ENCODE measurements around the gene LRRC3C. TPM values are rescaled to one million over a fixed set of nuclear protein-coding genes. Genes with fewer than 3 reads are reported as not detected.
"Not testable (repeated sequence)": the region's sequence is repeated elsewhere in the genome, so short reads cannot be mapped to it uniquely, and the experiment has no call there.

LRRC3C gene
- total RNA-seq, 1 donor from 2014 or later, result not detected

DNA sequence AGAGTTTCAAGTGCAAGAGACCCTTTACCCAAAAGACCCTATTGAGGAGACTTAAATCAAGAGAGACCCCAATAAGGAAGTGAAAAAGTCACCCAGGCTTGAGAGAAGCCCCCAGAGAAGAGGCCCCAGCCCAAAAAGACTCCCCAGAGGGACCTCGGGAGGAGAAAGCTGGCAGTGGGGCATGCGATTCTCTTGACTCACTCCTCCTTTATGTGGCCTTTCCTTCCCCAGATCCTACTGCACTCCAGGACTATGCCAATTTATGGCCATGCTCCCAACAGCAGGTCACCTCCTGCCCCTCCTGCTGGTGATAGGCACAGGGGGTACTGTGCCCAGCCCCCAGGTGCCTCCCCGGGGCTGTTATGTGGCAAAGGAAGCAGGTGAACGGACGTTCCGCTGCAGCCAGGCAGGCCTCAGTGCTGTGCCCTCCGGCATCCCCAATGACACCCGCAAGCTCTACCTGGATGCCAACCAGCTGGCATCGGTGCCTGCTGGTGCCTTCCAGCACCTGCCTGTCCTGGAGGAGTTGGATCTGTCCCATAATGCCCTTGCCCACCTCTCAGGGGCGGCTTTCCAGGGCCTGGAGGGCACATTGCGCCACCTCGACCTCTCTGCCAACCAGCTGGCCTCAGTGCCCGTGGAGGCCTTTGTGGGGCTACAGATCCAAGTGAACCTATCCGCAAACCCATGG is 16.3 kb downstream of the LRRC3C start:
- DNase-seq (ENCODE audit: low spot score), result no peak
- intact Hi-C loops (cut with DNase I), result no loop called here

DNA sequence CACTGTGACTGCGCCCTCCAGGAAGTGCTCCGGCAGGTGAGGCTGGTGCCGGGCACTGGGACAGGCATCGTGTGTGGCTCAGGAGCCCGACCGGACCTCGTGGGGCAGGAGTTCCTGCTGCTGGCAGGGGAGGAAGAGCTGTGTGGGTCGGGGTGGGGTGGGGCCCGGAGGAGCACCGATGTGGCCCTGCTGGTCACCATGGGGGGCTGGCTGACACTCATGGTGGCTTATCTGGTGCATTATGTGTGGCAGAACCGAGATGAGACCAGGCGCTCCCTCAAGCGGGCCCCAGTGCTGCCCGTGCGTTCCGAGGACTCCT is 16.8 kb downstream of the LRRC3C start:
- DNase-seq (ENCODE audit: low spot score), result no peak
- intact Hi-C loops (cut with DNase I), result no loop called here

- DNase-seq (ENCODE audit: low spot score), result no peak
Measured at GRCh38 chr17:39946551-39947330, 19.2 kb downstream of the LRRC3C start.

DNA sequence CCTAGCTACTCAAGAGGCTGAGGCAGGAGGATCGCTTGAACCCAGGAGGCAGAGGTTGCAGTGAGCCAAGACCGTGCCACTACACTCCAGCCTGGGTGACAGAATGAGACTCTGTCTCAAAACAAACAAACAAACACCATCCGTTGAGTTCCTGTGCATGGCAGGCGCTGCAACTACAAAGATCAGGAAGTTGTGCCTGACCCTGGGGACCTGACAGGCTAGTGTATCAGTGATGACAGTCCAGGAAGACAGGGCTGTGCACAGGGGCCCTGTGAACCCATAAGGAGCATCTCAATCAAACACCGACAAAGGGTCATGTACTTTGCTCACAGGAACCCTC is 20.9 kb downstream of the LRRC3C start:
- intact Hi-C loops (cut with DNase I); DNase-seq (ENCODE audit: low spot score): not testable (repeated sequence)

More at GRCh38 chr17:39946551-39947330, 19.2 kb downstream of the LRRC3C start:
- intact Hi-C loops (cut with DNase I), result no loop called here

GRCh38 chr17:39949028-39949427 is 21.5 kb downstream of the LRRC3C start:
- DNase-seq (ENCODE audit: low spot score), result no peak
- intact Hi-C loops (cut with DNase I), result no loop called here

DNA sequence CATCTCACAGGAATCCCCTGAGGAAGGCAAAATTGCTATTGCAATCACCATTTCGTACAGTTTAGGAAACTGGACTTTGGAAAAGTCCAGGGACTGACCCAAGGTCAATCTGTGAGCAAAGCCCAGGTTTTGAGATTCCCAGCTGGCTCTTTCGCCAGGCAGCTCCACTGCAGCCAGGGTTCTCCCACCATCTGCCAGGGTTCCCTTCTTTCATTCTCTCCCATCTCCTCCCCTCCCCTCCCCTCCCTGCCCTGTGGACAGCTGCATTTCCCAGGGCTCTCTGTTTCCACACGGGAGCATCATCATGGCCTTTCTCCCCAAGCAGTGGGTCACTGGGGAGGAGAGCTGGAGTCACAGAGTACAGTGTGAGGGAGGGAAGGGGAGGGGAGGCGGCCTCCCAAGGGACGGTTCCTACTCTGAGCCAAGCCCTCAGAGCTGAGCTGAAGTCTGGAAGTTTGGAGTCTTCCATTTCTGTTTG is 23.4 kb downstream of the LRRC3C start:
- intact Hi-C loops (cut with DNase I), result no loop called here
- DNase-seq (ENCODE audit: low spot score), result no peak

GRCh38 chr17:39951924-39952679 is 24.6 kb downstream of the LRRC3C start:
- intact Hi-C loops (cut with DNase I), result loop anchor here (2.0 kb wide), 2 partner anchors 25 to 29 kb away; partner anchors contain the start of genes LRRC3C, ORMDL3 and PSMD3
- DNase-seq (ENCODE audit: low spot score), result no peak

GRCh38 chr17:39952680-39953470 is 25.3 kb downstream of the LRRC3C start:
- peak; percentile 100 for DNase-seq (ENCODE audit: low spot score)
- intact Hi-C loops (cut with DNase I), result loop anchor here (2.0 kb wide), 2 partner anchors 26 to 28 kb away; partner anchors contain the start of genes LRRC3C, ORMDL3 and PSMD3

GRCh38 chr17:39953471-39953888 is 25.9 kb downstream of the LRRC3C start:
- intact Hi-C loops (cut with DNase I), result loop anchor here (2.0 kb wide), 2 partner anchors 27 kb away; partner anchors contain the start of genes LRRC3C, ORMDL3 and PSMD3
- no peak for DNase-seq (ENCODE audit: low spot score)

GRCh38 chr17:39954876-39955275 is 27.3 kb downstream of the LRRC3C start:
- DNase-seq (ENCODE audit: low spot score), result no peak
- intact Hi-C loops (cut with DNase I), result no loop called here

DNA sequence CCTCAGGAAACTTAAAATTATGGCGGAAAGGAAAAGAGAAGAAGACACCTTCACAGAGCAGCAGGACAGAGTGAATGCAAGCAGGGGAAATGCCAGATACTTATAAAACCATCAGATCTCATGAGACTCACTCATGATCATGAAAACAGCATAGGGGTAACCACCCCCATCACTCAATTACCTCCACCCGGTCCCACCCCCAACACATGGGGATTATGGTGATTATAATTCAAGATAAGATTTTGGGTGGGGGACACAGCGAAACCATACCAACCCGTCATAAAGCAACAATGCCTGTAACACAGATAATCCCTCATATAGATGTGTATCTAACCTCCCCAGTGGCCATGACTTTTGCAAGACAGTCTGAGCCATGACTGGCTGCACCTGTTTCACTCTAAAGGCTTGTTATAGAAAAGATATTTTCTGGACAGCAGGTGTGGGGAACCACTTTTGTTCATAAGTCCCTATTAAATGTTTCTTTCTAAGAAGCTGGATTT is 28.2 kb downstream of the LRRC3C start:
- intact Hi-C loops (cut with DNase I), result no loop called here
- no peak for DNase-seq (ENCODE audit: low spot score)

DNA sequence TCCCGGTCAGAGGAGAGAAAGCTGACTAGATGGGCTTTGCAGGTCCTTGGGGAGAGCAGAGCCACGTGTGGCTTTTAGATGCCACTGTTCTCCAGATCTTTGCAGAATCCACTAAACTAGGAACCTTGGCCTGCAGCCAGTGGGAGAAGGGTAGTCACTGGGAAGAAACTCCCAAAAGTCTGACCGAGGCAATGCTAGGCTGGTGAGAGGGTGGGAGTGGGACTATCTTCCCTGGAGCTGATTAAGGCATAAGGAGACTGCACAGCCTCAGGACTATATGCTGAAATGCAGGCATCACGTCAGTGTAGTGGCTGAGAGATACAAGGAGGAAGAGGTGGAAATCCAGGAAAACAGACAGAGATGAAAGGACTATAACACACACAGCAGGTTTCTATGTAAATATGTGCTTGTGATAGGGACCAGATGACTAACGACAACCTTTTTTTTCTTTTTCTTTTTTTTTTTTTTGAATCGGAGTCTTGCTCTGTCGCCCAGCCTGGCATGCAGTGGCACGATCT is 33.1 kb downstream of the LRRC3C start:
- no peak for DNase-seq (ENCODE audit: low spot score)
- intact Hi-C loops (cut with DNase I), result no loop called here

DNA sequence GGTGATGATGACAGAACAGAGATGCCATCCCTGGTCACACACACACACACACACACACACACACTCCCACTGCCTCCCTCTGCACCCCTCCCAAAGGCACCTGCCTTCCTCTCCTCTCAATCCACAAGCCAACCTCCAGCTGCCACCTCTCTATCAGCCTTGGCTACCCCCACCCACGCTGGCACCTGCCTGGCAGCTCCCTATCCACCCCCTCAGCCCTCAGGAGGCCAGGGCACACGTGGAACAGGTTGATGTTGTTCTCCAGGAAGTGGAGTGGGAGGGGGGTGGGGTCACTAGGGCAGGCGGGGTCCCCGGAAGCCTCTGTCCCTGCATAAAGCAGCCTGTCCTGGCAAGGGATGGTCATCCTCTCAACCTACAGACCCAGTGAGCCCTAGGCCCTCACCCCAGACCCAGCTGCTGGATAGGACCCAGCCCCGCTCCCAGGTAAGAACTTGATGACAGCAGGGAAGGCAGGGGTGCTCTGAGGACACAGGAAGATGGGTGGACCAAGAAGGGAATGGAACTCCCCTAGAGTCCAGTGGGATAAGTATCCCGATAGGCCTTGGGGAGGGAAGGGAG is 35.2 kb downstream of the LRRC3C start, which contains the start of gene GSDMA:
Gene GSDMA, plus strand, starts transcription at position 363 of the 579 bp plus-strand sequence. CDS start 2,684 bp downstream, outside the sequence.
- DNase-seq (ENCODE audit: low spot score), result no peak
- intact Hi-C loops (cut with DNase I), result no loop called here

DNA sequence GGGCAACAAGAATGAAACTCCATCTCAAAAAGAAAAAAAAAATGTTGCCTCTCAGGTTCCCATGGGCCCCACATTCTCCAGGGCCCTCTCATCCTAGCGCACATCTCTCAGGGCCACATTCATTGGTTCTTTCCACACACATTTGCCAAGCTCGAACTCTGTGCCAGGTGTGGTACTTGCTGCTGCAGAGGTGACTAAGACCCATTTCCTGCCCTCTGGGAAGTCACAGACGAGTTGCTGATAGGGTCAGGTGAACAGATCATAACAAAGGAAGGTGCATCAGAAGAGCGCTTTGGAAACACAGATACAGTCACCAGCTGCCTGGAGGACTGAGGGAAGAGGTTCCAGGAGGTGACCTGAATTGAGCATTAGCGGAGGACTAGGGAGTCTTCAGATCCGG is 36.3 kb downstream of the LRRC3C start:
- intact Hi-C loops (cut with DNase I), result no loop called here
- no peak for DNase-seq (ENCODE audit: low spot score)

GRCh38 chr17:39965017-39965699 is 37.6 kb downstream of the LRRC3C start:
- intact Hi-C loops (cut with DNase I), result no loop called here
- DNase-seq (ENCODE audit: low spot score), result no peak

GRCh38 chr17:39966771-39967170 is 39.2 kb downstream of the LRRC3C start:
- intact Hi-C loops (cut with DNase I), result no loop called here

DNA sequence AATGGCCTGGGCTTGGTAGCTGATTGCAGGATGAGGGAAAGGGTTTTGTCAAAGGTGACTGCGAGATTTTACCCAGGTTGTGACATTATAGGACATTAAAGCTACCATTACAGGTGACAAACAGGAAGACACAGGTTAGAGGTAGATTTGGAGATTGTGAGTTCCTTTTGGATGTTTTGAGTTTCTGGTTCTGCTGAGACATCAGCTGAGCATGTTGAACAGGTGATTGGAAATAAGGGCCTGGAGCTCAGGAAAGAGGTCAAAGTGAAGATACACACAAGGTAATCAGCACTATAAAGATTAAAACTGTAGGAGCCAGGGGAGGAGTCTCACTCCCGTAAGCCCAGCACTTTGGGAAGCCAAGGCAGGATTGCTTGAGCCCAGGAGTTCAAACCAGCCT is 41.2 kb downstream of the LRRC3C start:
- intact Hi-C loops (cut with DNase I), result no loop called here
- DNase-seq (ENCODE audit: low spot score), result no peak

More at GRCh38 chr17:39966771-39967170, 39.2 kb downstream of the LRRC3C start:
- no peak for DNase-seq (ENCODE audit: low spot score)

DNA sequence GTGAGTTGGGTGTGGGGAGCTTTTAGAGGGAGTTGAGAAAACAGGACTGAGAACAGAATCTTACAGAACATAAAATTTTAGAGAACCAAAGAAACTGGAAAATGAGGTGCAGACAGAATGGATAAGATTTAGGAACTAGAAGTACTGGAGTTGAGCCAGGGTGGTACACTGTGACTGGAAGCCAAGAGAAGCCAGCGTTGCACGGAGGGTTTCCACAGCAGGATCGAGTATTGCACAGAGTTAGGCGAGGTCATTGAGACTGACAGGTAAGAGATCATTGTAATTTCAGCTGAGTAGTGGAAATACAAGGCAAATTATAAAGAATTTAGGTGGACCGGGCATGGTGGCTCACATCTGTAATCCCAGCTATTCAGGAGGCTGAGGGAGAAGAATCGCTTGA is 41.8 kb downstream of the LRRC3C start:
- intact Hi-C loops (cut with DNase I), result no loop called here
- no peak for DNase-seq (ENCODE audit: low spot score)

All from cardiac septum (tissue), 1 donor.